Left lobe of liver (tissue), 2 donors: ENCODE results near the gene KCNK18. TPM values are rescaled to one million over a fixed set of nuclear protein-coding genes. Genes with fewer than 3 reads are reported as not detected.
A peak's percentile ranks its signal among the peaks of the same experiment; 100 is the strongest.

Experiments used
- ATAC-seq: fragments of 200-7000 bp; cut with Tn5 transposase; one replicate; pipeline ENCODE4 v1.9.1; 2020; ENCODE audit warnings: mild to moderate bottlenecking, moderate library complexity
- DNase-seq: peaks from one replicate; pipeline ENCODE4 v3.0.0-alpha.2; 2020; ENCODE audit warnings: low spot score
- total RNA-seq: library from RNA; stranded (reverse); gene quantifications from one replicate; pipeline ENCODE4 v1.2.1, GENCODE V29; 2021
- donor health status: DM: no; HTN: no; CAD: no; lungs with moderate emphysema.
- donor health status: DM: no; HTN: yes; CAD: no.

The KCNK18 gene
- total RNA-seq, 1 donor from 2014 or later: not detected

DNA sequence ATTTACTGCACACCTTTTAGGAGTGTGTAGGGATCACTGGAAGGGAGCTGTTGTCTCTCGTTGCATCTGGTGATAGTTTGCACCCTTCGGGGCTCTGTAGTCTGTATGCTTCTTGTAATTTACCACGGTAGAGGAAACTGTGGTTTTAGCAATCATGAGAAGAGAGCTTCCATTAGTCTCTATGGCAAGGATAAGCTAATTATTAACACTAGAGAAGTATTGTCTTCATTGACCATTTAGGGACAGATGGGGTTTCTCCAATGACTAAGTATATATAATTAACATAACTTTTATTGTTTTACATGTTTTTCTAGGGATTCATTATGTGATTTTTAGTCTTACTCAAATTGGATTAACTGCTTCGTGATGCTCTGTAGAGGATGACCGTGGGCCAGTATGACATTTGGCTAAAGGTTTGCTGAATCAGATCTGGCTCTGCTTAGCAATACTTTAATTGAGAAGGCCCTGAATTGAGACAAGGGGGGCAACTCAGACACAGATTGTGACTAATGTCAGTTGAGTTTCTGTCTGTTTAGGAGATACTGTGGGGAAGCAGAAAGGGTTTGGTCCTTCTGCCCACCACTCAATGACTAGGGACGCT, 52.3 kb downstream of the KCNK18 start:
- ATAC-seq (no peak), DNase-seq (no peak)

- ATAC-seq (no peak), DNase-seq (no peak)
Measured at GRCh38 chr10:117250411-117250810, 53.1 kb downstream of the KCNK18 start.

DNA sequence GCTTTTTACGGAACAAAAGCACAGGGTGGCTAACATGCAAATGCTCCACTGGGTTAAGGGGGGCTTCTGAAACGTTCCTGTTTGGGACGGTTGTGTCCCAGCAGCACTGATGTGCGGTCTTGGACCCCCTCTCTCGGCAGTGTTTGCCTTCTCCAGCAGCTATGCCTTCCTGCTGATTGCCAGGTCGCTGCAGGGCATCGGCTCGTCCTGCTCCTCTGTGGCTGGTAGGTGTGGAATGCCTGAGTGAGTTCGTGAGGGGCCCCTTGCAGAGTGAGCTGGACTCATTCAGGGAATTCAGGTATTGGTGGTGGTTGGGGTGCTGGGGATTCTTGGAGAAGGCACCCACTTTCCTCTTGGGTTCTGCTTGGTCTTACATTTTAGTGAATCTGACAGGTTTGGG, 56.6 kb downstream of the KCNK18 start:
- ATAC-seq (no peak), DNase-seq (no peak)

DNA sequence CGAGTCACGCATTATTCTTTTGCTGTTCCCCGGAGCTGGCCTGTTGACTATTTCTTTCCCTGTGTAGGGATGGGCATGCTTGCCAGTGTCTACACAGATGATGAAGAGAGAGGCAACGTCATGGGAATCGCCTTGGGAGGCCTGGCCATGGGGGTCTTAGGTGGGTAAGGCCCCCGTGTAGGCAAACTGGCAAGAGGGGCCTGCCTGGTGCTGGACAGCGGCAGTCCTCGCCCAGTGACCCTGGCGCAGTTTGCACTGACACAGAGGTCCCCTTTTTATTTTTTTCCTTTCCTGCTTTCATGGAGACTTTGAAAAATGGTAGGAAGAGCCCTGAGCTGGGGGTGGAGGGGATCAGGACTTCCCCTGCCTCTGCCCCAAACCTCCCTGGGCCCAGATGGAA, 57.0 kb downstream of the KCNK18 start:
- ATAC-seq (no peak), DNase-seq (no peak)

- ATAC-seq: peak; percentile 19
- DNase-seq: no peak
Measured at GRCh38 chr10:117254774-117255735, 57.8 kb downstream of the KCNK18 start.

GRCh38 chr10:117255835-117256460, 58.7 kb downstream of the KCNK18 start:
- ATAC-seq (no peak), DNase-seq (no peak)

DNA sequence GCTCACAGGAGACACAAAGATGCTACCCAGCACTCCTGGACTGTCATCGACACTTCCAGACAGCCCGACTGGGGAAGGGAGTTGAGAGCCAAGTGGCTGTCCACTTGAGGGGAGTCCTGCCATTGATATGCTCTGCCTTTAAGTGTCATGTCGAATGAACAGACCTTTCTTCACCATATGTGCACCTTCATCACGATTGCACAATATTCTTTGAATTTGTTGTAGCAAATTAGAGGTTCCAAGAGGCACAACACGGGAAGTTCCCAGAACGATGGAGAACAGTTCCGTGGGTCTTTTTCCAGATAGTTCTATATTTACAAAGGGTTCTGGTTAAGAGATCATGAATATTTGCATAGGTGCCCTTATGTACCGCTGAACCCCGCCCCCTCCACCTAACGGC, 59.6 kb downstream of the KCNK18 start:
- ATAC-seq (no peak), DNase-seq (no peak)

GRCh38 chr10:117257721-117258120, 60.4 kb downstream of the KCNK18 start:
- no peak for DNase-seq
- ATAC-seq: no peak

- DNase-seq: no peak
- no peak for ATAC-seq
Measured at GRCh38 chr10:117259279-117259678, 62.0 kb downstream of the KCNK18 start.

Other genes starting within 250 kb of the KCNK18 start
- 25.8 TPM for gene SHTN1, start 192.3 kb upstream of the KCNK18 start, total RNA-seq
- not detected for gene VAX1, start 59.2 kb upstream of the KCNK18 start, total RNA-seq
- 0.15 TPM for gene SLC18A2, start 43.6 kb downstream of the KCNK18 start, total RNA-seq
- 29.6 TPM for gene PDZD8, start 178.0 kb downstream of the KCNK18 start, total RNA-seq